GM12878 (cell line): ENCODE results near the gene MFN1. TPM values are rescaled to one million over a fixed set of nuclear protein-coding genes. Genes with fewer than 3 reads are reported as not detected.

Source experiments
- ATF2 ChIP-seq: IDR thresholded peaks from 2 replicates; pipeline ENCODE4 v1.6.1; 2012; ENCODE audit warnings: low read length, inconsistent platforms
- E2F4 ChIP-seq: IDR thresholded peaks from 2 replicates; pipeline ENCODE4 v1.6.1; 2012; ENCODE audit warnings: low read depth, low read length, improper control_type of control experiment
- EZH2 ChIP-seq: IDR thresholded peaks from 2 replicates; pipeline ENCODE4 v1.6.1; 2012; ENCODE audit warnings: low read depth, mild to moderate bottlenecking, control low read depth, inconsistent platforms, low read length, borderline replicate concordance; ENCODE audit not compliant: control insufficient read depth
- MEF2B ChIP-seq: fragments of 450-650 bp; IDR thresholded peaks from 2 replicates; pipeline ENCODE4 v1.6.1; 2018; ENCODE audit warnings: mild to moderate bottlenecking, moderate library complexity; ENCODE audit not compliant: partially characterized antibody, poor library complexity, severe bottlenecking
- PAX8 ChIP-seq: fragments of 450-650 bp; IDR thresholded peaks from 2 replicates; pipeline ENCODE4 v1.6.1; 2017; ENCODE audit warnings: mild to moderate bottlenecking, moderate library complexity
- POLR2A ChIP-seq: IDR thresholded peaks from 2 replicates; pipeline ENCODE4 v1.6.1; 2011; ENCODE audit warnings: low read depth, mild to moderate bottlenecking, low read length
- STAT1 ChIP-seq: fragments of 450-650 bp; conservative IDR thresholded peaks from 2 replicates; pipeline ENCODE4 v1.6.1; 2014; ENCODE audit warnings: antibody characterized with exemption, mild to moderate bottlenecking
- TCF12 ChIP-seq: IDR thresholded peaks from 2 replicates; pipeline ENCODE4 v1.6.1; 2011; ENCODE audit warnings: low read depth, mild to moderate bottlenecking, low read length
- ZBTB11 ChIP-seq: fragments of 450-650 bp; formaldehyde crosslinking; IDR thresholded peaks from 2 replicates; pipeline ENCODE4 v1.5.0; 2022; ENCODE audit warnings: mild to moderate bottlenecking, missing genetic modification characterization
- ZNF687 ChIP-seq: fragments of 450-650 bp; IDR thresholded peaks from 2 replicates; pipeline ENCODE4 v1.6.1; 2017; ENCODE audit warnings: mild to moderate bottlenecking, moderate library complexity
- polyA plus RNA-seq, 11 experiments: library from polyadenylated mRNA; depleted of rRNA in 4 of 11; unstranded in 6 of 11; stranded (reverse) in 5 of 11; fragments of >200 nt; fragmentation: Nextera tagmentation in 4 of 11; fragmentation: Illumina TruSeq in 1 of 11; extraction: Ambion mirVana in 4 of 11; extraction: Trizol in 1 of 11; gene quantifications; 1 replicate in 1 of 11; 2 replicates in 10 of 11; pipeline versions ENCODE4 v1.2.1 to v1.2.3, GENCODE V29; 2011 to 2016; ENCODE audit warnings: inconsistent platforms in 2 of 11, missing spikeins in 2 of 11, low read depth in 1 of 11
- total RNA-seq, 4 experiments: library from RNA; depleted of rRNA in 3 of 4; stranded (reverse); fragments of >200 nt in 3 of 4; fragmentation: Illumina TruSeq in 1 of 4; extraction: Trizol in 1 of 4; gene quantifications; 2 replicates each; pipeline versions ENCODE4 v1.2.1 to v1.2.3, GENCODE V29; 2013 to 2021
- TF ChIP-seq, protein P1 (sequence below): IDR thresholded peaks from 2 replicates; pipeline ENCODE4 v1.6.1; 2011; ENCODE audit warnings: borderline replicate concordance, low read depth, mild to moderate bottlenecking, moderate library complexity, mixed read lengths, low read length; ENCODE audit not compliant: insufficient read depth; ENCODE audit errors: extremely low read length
- TF ChIP-seq, protein P2 (sequence below): fragments of 450-650 bp; IDR thresholded peaks from 2 replicates; pipeline ENCODE4 v1.6.1; 2018; ENCODE audit warnings: borderline replicate concordance, mild to moderate bottlenecking; ENCODE audit not compliant: partially characterized antibody
- TF ChIP-seq, protein P3 (sequence below): IDR thresholded peaks from 2 replicates; pipeline ENCODE4 v1.6.1; 2011; ENCODE audit warnings: low read depth, mild to moderate bottlenecking, low read length, moderate library complexity, borderline replicate concordance; ENCODE audit errors: extremely low read depth

The MFN1 gene
- total and polyA plus RNA-seq, 10 of the 15 experiments (the other 5 are each of a cell fraction or from before 2014, with no cell fraction given), result 14.4 to 120 (median 39.8) TPM

- TF ChIP-seq, protein P1, sequence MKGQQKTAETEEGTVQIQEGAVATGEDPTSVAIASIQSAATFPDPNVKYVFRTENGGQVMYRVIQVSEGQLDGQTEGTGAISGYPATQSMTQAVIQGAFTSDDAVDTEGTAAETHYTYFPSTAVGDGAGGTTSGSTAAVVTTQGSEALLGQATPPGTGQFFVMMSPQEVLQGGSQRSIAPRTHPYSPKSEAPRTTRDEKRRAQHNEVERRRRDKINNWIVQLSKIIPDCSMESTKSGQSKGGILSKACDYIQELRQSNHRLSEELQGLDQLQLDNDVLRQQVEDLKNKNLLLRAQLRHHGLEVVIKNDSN, result no peak
- 0 out of 2 replicates have a peak, but pooled peaks have one; percentile 23 for TF ChIP-seq STAT1
- no peak for TF ChIP-seq EZH2
- TF ChIP-seq TCF12, result peak; percentile 73; the same call in 1 of the 2 replicates
- TF ChIP-seq, protein P2, sequence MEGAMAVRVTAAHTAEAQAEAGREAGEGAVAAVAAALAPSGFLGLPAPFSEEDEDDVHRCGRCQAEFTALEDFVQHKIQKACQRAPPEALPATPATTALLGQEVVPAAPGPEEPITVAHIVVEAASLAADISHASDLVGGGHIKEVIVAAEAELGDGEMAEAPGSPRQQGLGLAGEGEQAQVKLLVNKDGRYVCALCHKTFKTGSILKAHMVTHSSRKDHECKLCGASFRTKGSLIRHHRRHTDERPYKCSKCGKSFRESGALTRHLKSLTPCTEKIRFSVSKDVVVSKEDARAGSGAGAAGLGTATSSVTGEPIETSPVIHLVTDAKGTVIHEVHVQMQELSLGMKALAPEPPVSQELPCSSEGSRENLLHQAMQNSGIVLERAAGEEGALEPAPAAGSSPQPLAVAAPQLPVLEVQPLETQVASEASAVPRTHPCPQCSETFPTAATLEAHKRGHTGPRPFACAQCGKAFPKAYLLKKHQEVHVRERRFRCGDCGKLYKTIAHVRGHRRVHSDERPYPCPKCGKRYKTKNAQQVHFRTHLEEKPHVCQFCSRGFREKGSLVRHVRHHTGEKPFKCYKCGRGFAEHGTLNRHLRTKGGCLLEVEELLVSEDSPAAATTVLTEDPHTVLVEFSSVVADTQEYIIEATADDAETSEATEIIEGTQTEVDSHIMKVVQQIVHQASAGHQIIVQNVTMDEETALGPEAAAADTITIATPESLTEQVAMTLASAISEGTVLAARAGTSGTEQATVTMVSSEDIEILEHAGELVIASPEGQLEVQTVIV, result peak; percentile 78
- no peak for TF ChIP-seq E2F4
- peak; percentile 57 for TF ChIP-seq ZBTB11 (CRISPR knock-in tag)
- TF ChIP-seq PAX8, result no peak
- peak; percentile 98 for TF ChIP-seq POLR2A
- TF ChIP-seq ZNF687, result no peak
- TF ChIP-seq ATF2, result no peak
- no peak for TF ChIP-seq MEF2B
- TF ChIP-seq, protein P3, sequence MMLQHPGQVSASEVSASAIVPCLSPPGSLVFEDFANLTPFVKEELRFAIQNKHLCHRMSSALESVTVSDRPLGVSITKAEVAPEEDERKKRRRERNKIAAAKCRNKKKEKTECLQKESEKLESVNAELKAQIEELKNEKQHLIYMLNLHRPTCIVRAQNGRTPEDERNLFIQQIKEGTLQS, result no peak
Observed at GRCh38 chr3:179347345-179348194, at the start of gene MFN1 (continued).
